ENCODE data around the gene FMN1.

FMN1 gene

GRCh38 chr15:32901192-32901591 lies 293.3 kb downstream of the FMN1 start:
- DNase-seq (ENCODE audit: insufficient read length), result no peak
- TF ChIP-seq TAF1 (IDR thresholded peaks at IDR 0.05; ENCODE audit: borderline replicate concordance, low read depth, low read length) (no peak), POLR2A (IDR thresholded peaks at IDR 0.05; ENCODE audit: low read depth, low read length) (no peak), POLR2AphosphoS5 (IDR thresholded peaks at IDR 0.05; ENCODE audit: low read depth, low read length) (no peak)
- FAIRE-seq, result no peak

GRCh38 chr15:32899126-32899596 lies 295.4 kb downstream of the FMN1 start:
- DNase-seq (ENCODE audit: insufficient read length), result no peak
- FAIRE-seq, result no peak
- TF ChIP-seq POLR2A (IDR thresholded peaks at IDR 0.05; ENCODE audit: low read depth, low read length) (no peak), POLR2AphosphoS5 (IDR thresholded peaks at IDR 0.05; ENCODE audit: low read depth, low read length) (no peak), TAF1 (IDR thresholded peaks at IDR 0.05; ENCODE audit: borderline replicate concordance, low read depth, low read length) (no peak)

GRCh38 chr15:32898414-32898813 lies 296.1 kb downstream of the FMN1 start:
- FAIRE-seq, result peak; percentile 21
- DNase-seq (ENCODE audit: insufficient read length), result no peak
- no peak for TF ChIP-seq POLR2A (IDR thresholded peaks at IDR 0.05; ENCODE audit: low read depth, low read length)
- TF ChIP-seq POLR2AphosphoS5 (IDR thresholded peaks at IDR 0.05; ENCODE audit: low read depth, low read length), result no peak
- no peak for TF ChIP-seq TAF1 (IDR thresholded peaks at IDR 0.05; ENCODE audit: borderline replicate concordance, low read depth, low read length)

- no peak for DNase-seq (ENCODE audit: insufficient read length)
- TF ChIP-seq POLR2A (IDR thresholded peaks at IDR 0.05; ENCODE audit: low read depth, low read length) (no peak), TAF1 (IDR thresholded peaks at IDR 0.05; ENCODE audit: borderline replicate concordance, low read depth, low read length) (no peak), POLR2AphosphoS5 (IDR thresholded peaks at IDR 0.05; ENCODE audit: low read depth, low read length) (no peak)
- FAIRE-seq, result no peak
Observed at GRCh38 chr15:32893421-32893820, 301.1 kb downstream of the FMN1 start.

GRCh38 chr15:32889214-32889613 lies 305.3 kb downstream of the FMN1 start:
- DNase-seq (ENCODE audit: insufficient read length), result no peak
- FAIRE-seq, result no peak
- TF ChIP-seq POLR2A (IDR thresholded peaks at IDR 0.05; ENCODE audit: low read depth, low read length) (no peak), POLR2AphosphoS5 (IDR thresholded peaks at IDR 0.05; ENCODE audit: low read depth, low read length) (no peak), TAF1 (IDR thresholded peaks at IDR 0.05; ENCODE audit: borderline replicate concordance, low read depth, low read length) (no peak)

GRCh38 chr15:32888221-32888761 lies 306.2 kb downstream of the FMN1 start:
- no peak for DNase-seq (ENCODE audit: insufficient read length)
- TF ChIP-seq POLR2AphosphoS5 (IDR thresholded peaks at IDR 0.05; ENCODE audit: low read depth, low read length) (no peak), POLR2A (IDR thresholded peaks at IDR 0.05; ENCODE audit: low read depth, low read length) (no peak), TAF1 (IDR thresholded peaks at IDR 0.05; ENCODE audit: borderline replicate concordance, low read depth, low read length) (no peak)
- no peak for FAIRE-seq

GRCh38 chr15:32887090-32887489 lies 307.4 kb downstream of the FMN1 start:
- DNase-seq (ENCODE audit: insufficient read length) (no peak), FAIRE-seq (no peak)
- TF ChIP-seq TAF1 (IDR thresholded peaks at IDR 0.05; ENCODE audit: borderline replicate concordance, low read depth, low read length) (no peak), POLR2AphosphoS5 (IDR thresholded peaks at IDR 0.05; ENCODE audit: low read depth, low read length) (no peak), POLR2A (IDR thresholded peaks at IDR 0.05; ENCODE audit: low read depth, low read length) (no peak)

- DNase-seq (ENCODE audit: insufficient read length), result no peak
- FAIRE-seq, result no peak
- TF ChIP-seq POLR2AphosphoS5 (IDR thresholded peaks at IDR 0.05; ENCODE audit: low read depth, low read length) (no peak), TAF1 (IDR thresholded peaks at IDR 0.05; ENCODE audit: borderline replicate concordance, low read depth, low read length) (no peak), POLR2A (IDR thresholded peaks at IDR 0.05; ENCODE audit: low read depth, low read length) (no peak)
Observed at GRCh38 chr15:32886459-32886858, 308.1 kb downstream of the FMN1 start.

GRCh38 chr15:32885713-32886112 lies 308.8 kb downstream of the FMN1 start:
- FAIRE-seq, result no peak

GRCh38 chr15:32884146-32884545 lies 310.4 kb downstream of the FMN1 start:
- TF ChIP-seq POLR2A (IDR thresholded peaks at IDR 0.05; ENCODE audit: low read depth, low read length) (no peak), TAF1 (IDR thresholded peaks at IDR 0.05; ENCODE audit: borderline replicate concordance, low read depth, low read length) (no peak), POLR2AphosphoS5 (IDR thresholded peaks at IDR 0.05; ENCODE audit: low read depth, low read length) (no peak)
- no peak for DNase-seq (ENCODE audit: insufficient read length)
- no peak for FAIRE-seq

More at GRCh38 chr15:32885713-32886112, 308.8 kb downstream of the FMN1 start:
- DNase-seq (ENCODE audit: insufficient read length), result no peak
- no peak for TF ChIP-seq POLR2AphosphoS5 (IDR thresholded peaks at IDR 0.05; ENCODE audit: low read depth, low read length)
- no peak for TF ChIP-seq TAF1 (IDR thresholded peaks at IDR 0.05; ENCODE audit: borderline replicate concordance, low read depth, low read length)
- TF ChIP-seq POLR2A (IDR thresholded peaks at IDR 0.05; ENCODE audit: low read depth, low read length), result no peak

- FAIRE-seq (no peak), DNase-seq (ENCODE audit: insufficient read length) (no peak)
- TF ChIP-seq POLR2A (IDR thresholded peaks at IDR 0.05; ENCODE audit: low read depth, low read length) (no peak), POLR2AphosphoS5 (IDR thresholded peaks at IDR 0.05; ENCODE audit: low read depth, low read length) (no peak), TAF1 (IDR thresholded peaks at IDR 0.05; ENCODE audit: borderline replicate concordance, low read depth, low read length) (no peak)
Observed at GRCh38 chr15:32882955-32883354, 311.6 kb downstream of the FMN1 start.

- DNase-seq (ENCODE audit: insufficient read length) (no peak), FAIRE-seq (no peak)
- no peak for TF ChIP-seq POLR2A (IDR thresholded peaks at IDR 0.05; ENCODE audit: low read depth, low read length)
- no peak for TF ChIP-seq TAF1 (IDR thresholded peaks at IDR 0.05; ENCODE audit: borderline replicate concordance, low read depth, low read length)
- TF ChIP-seq POLR2AphosphoS5 (IDR thresholded peaks at IDR 0.05; ENCODE audit: low read depth, low read length), result no peak
Observed at GRCh38 chr15:32881528-32881927, 313.0 kb downstream of the FMN1 start.

Measured in GM12892 (cell line).